GM18511 (cell line): Measurements from ENCODE around the gene HOXA13.

Experiments
- ATAC-seq: cut with Tn5 transposase; IDR thresholded peaks from one replicate; pipeline ENCODE4 v1.9.1; 2021; ENCODE audit warnings: mild to moderate bottlenecking, moderate library complexity; ENCODE audit not compliant: unreplicated experiment

The HOXA13 gene

GRCh38 chr7:27193335-27194001, 6.4 kb downstream of the HOXA13 start:
- ATAC-seq = no peak

- ATAC-seq = no peak
Measured at GRCh38 chr7:27192546-27193334, 7.2 kb downstream of the HOXA13 start.

GRCh38 chr7:27191833-27192545, 7.9 kb downstream of the HOXA13 start:
- no peak for ATAC-seq

GRCh38 chr7:27191161-27191731, 8.6 kb downstream of the HOXA13 start:
- ATAC-seq = no peak

GRCh38 chr7:27189997-27190748, 9.7 kb downstream of the HOXA13 start:
- no peak for ATAC-seq

GRCh38 chr7:27189295-27189996, 10.4 kb downstream of the HOXA13 start:
- ATAC-seq = no peak

- ATAC-seq = no peak
Measured at GRCh38 chr7:27188386-27189294, 11.3 kb downstream of the HOXA13 start.

GRCh38 chr7:27187475-27188385, 12.2 kb downstream of the HOXA13 start:
- ATAC-seq = no peak

GRCh38 chr7:27186668-27187474, 13.0 kb downstream of the HOXA13 start:
- ATAC-seq = no peak

- no peak for ATAC-seq
Measured at GRCh38 chr7:27185854-27186667, 13.8 kb downstream of the HOXA13 start.

- no peak for ATAC-seq
Measured at GRCh38 chr7:27185013-27185853, 14.7 kb downstream of the HOXA13 start, which contains the start of gene HOXA11. HOXA11 (minus strand) TSS chr7:27185232; CDS start chr7:27185144, 88 bp downstream.

- no peak for ATAC-seq
Measured at GRCh38 chr7:27184337-27185012, 15.4 kb downstream of the HOXA13 start.

GRCh38 chr7:27183682-27184336, 16.1 kb downstream of the HOXA13 start:
- no peak for ATAC-seq
